Epithelial cell of proximal tubule (primary cell): Measurements from ENCODE around the gene AZI2. TPM values are rescaled to one million over a fixed set of nuclear protein-coding genes. Genes with fewer than 3 reads are reported as not detected.

Experiments used
- DNase-seq: peaks from one replicate; pipeline ENCODE4 v3.0.0-alpha.2; 2011; ENCODE audit warnings: low read depth
- H3K4me3 ChIP-seq: 2 replicates; pipeline ENCODE4 v1.5.1; 2011; ENCODE audit warnings: low read depth, mild to moderate bottlenecking, low read length
- total RNA-seq: library from RNA; depleted of rRNA; stranded (reverse); fragments of >200 nt; gene quantifications from 2 replicates; pipeline ENCODE4 v1.2.3, GENCODE V29; 2015
- TF ChIP-seq, protein P1 (sequence below): conservative IDR thresholded peaks from 2 replicates; pipeline ENCODE4 v1.5.1; 2012; ENCODE audit warnings: low read depth, mild to moderate bottlenecking, low read length

The AZI2 gene
- total RNA-seq, 1 donor from 2014 or later, result 17.5 TPM

DNA sequence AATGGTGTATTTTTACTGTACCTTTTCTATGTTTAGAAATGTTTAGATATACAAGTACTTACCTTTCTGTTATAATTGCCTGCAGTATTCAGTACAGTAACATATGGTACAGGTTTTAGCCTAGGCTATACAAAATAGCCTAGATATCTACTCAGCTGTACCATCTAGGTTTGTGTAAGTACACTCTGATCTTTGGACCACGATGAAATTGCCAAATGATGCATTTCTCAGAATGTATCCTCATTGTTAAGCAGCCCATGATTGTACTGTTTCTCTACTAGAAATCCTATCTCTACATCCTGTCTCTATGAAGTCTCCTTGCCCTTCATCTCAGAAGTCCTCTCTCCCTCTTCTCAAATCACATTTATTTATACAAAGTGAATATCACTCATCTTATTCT lies 32.9 kb downstream of the AZI2 start:
- TF ChIP-seq, protein P1, sequence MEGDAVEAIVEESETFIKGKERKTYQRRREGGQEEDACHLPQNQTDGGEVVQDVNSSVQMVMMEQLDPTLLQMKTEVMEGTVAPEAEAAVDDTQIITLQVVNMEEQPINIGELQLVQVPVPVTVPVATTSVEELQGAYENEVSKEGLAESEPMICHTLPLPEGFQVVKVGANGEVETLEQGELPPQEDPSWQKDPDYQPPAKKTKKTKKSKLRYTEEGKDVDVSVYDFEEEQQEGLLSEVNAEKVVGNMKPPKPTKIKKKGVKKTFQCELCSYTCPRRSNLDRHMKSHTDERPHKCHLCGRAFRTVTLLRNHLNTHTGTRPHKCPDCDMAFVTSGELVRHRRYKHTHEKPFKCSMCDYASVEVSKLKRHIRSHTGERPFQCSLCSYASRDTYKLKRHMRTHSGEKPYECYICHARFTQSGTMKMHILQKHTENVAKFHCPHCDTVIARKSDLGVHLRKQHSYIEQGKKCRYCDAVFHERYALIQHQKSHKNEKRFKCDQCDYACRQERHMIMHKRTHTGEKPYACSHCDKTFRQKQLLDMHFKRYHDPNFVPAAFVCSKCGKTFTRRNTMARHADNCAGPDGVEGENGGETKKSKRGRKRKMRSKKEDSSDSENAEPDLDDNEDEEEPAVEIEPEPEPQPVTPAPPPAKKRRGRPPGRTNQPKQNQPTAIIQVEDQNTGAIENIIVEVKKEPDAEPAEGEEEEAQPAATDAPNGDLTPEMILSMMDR, result no peak
- no peak for DNase-seq
- no peak overlapping the region for H3K4me3 ChIP-seq

DNA sequence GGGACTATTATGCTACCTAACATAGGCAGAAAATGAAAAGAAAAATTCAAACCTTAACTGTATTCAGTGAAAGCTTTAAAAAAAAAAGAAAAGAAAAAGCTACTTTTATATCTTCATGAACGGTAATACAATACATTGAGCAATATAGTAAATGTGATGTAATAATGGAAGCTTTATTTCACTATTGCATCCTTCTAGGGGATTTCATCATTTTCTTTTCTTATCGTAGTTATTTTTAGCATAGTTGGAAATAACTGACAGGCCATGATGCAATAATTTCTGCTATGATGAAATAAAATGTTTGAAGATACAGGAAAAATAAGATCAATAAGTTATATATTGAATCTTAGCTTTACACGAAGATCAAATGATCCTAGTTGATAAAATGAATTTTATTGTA lies 40.4 kb downstream of the AZI2 start:
- H3K4me3 ChIP-seq, result no peak overlapping the region
- DNase-seq, result no peak
- TF ChIP-seq, protein P1, result no peak

DNA sequence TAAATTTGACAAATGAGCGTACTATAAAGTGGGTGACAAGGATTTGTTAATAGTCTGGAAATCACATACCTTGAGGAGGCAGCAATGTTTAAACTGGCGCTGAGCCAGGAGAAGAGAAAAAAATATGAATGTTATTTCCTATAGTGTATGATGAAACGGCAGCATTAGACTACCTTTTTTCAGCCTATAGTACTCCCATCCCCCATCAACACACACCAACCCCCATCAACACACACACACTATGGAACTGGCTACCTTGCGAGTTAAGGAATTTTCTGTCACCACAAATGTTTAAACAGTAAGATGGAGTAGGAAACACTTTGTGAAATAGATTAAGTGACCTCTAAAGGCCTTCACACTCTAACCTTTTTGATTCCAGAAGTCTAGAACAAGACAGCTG lies 46.9 kb downstream of the AZI2 start:
- H3K4me3 ChIP-seq, result no peak overlapping the region
- TF ChIP-seq, protein P1, result no peak
- DNase-seq, result no peak

DNA sequence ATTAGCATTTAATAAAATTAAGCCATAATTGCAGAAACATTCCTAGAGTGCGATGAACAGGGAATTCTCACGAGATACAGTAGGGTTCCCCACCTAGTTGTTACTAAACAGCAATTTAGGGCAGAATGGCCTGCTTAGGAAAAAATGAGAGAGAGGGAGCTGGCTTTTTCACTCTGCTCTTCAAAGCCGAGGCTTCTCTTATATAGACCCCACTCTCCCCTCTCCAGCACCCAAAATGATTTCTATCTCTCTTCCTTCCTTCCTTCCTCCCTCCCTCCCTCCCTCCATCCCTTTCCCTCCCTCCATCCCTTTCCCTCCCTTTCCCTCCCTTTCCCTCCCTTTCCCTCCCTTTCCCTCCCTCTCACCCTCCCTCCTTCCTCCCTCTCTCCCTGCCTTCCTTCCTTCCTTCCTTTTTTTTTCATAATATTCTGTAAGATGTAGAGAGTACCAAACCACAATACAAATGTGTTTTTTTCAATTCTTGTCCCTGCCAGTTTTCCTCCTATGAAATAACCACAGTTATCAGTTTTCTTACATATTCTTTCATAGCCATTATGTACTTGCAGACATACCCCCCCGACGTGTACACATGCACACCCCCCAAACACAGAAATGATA lies 48.2 kb downstream of the AZI2 start:
- DNase-seq, result no peak

DNA sequence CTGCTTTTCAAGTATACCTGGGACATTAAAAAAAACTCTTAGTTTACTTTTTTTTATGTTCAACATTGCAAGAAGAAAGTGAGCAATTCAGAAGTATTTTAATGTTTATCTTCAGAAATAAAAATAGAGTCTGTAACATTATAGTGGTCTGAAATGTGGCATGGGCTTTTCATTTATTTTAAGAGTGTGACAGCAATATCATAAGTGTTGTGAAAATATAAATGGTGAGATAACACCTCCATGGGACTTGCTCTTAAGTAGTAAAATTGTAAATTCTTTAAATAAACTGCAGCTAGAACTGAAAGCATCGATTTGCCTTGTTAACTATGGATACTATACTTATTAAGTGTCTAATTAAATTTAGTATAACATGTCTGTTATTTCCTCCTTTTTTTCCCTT lies 48.9 kb downstream of the AZI2 start:
- no peak overlapping the region for H3K4me3 ChIP-seq
- no peak for DNase-seq
- TF ChIP-seq, protein P1, result no peak

More for the DNA sequence above, 48.2 kb downstream of the AZI2 start:
- no peak overlapping the region for H3K4me3 ChIP-seq
- TF ChIP-seq, protein P1, result no peak

DNA sequence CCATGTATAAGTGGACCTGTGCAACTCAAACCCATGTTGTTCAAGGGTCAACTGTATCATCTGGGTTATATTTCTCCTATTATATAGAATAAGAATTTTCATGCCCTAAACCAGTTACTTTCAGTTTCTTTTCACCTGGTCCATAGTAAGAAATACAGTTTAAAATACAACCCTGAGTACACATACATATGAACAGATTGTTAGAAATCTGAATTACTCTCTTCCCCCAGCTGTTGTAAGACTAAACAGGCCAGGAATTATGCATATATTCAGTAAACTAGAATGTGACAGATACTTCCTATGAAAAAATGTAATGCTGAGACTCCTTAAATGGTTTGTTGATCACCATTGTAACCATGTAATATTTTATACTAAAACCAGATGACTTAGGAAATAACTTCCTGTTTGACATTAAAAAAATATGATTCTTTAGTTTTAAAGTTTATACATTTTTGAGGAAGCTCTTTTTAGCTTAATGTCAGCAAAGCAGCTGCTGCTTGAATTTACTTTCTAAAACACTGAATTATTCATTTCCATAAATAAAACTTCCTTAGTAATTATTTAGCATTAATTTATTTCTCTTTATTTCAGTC lies 52.6 kb downstream of the AZI2 start:
- no peak overlapping the region for H3K4me3 ChIP-seq
- DNase-seq, result no peak
- TF ChIP-seq, protein P1, result no peak

DNA sequence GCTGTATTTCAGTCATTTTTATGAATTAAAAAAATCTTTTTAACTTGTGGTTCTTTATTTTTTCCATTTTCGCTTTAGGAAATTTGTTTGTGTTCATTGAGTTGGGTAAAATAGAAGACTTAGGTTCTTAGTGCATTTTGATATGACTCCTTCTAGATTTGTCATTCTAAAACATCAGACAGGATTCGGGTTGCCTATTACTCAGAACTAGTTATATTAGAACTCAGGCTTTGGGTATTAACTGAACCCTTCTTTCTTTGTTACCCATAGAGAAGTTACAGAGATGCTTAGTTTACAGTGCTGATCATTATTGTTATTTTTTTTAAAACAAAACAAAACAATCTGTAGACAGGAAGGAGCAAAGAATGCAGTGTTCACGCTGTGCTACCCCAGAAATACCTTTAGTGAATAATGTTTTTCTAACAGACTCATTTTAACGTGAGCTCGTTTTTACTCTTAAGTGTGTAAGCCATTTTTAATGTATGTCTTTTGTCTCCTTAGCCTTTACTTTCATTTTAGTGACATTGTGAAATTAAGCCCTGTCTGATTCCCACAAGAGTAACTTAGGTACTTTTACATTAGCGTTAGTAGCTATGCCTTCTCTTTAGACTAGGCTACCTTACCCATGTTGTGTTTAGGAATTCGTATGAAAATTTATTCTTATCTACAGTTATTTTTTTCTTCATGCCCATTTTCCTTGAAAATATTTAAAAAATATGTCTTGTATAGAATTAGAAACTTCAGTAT lies 53.8 kb downstream of the AZI2 start:
- no peak overlapping the region for H3K4me3 ChIP-seq
- TF ChIP-seq, protein P1, result no peak
- no peak for DNase-seq
